GM12865 (cell line): ENCODE results near the gene WLS.

Experiments used
- DNase-seq: peaks from one replicate; pipeline ENCODE4 v3.0.0; 2010; ENCODE audit warnings: low read depth
- H3K4me3 ChIP-seq: 2 replicates; pipeline ENCODE4 v1.5.1; 2011; ENCODE audit warnings: mild to moderate bottlenecking, low read depth, low read length, control low read depth
- CTCF ChIP-seq: IDR thresholded peaks from 2 replicates; pipeline ENCODE4 v1.5.1; 2011; ENCODE audit warnings: low read length, control low read depth, low read depth, inconsistent platforms; ENCODE audit not compliant: insufficient read depth; ENCODE audit errors: missing control alignments

WLS gene

GRCh38 chr1:68141071-68142021 is 91.0 kb downstream of the WLS start:
- no peak for DNase-seq
- no peak for TF ChIP-seq CTCF
- no peak overlapping the region for H3K4me3 ChIP-seq

GRCh38 chr1:68140536-68140935 is 91.8 kb downstream of the WLS start:
- no peak for TF ChIP-seq CTCF
- H3K4me3 ChIP-seq: no peak overlapping the region
- DNase-seq: no peak

GRCh38 chr1:68136187-68136586 is 96.1 kb downstream of the WLS start:
- DNase-seq: no peak
- TF ChIP-seq CTCF: no peak
- H3K4me3 ChIP-seq: no peak overlapping the region

GRCh38 chr1:68132426-68133130 is 99.7 kb downstream of the WLS start:
- TF ChIP-seq CTCF: no peak
- DNase-seq: no peak
- H3K4me3 ChIP-seq: no peak overlapping the region

GRCh38 chr1:68131261-68131660 is 101.1 kb downstream of the WLS start:
- H3K4me3 ChIP-seq: no peak overlapping the region
- TF ChIP-seq CTCF: no peak
- DNase-seq: no peak

GRCh38 chr1:68129536-68130250 is 102.6 kb downstream of the WLS start:
- no peak overlapping the region for H3K4me3 ChIP-seq
- no peak for DNase-seq
- TF ChIP-seq CTCF: no peak
